ENCODE measurements around the gene MAP4.
A peak's percentile ranks its signal among the peaks of the same experiment; 100 is the strongest.

MAP4 gene

GRCh38 chr3:47851888-47852603 is 164.2 kb downstream of the MAP4 start:
- H4K20me1 ChIP-seq (ENCODE audit: control insufficient read depth, insufficient read depth, low read depth, low read length) = 0 out of 2 replicates have a peak, but pooled peaks cover 6% of the 10 kb centered on the region
- no peak overlapping the region for H3K4me2 ChIP-seq (ENCODE audit: low read length)
- H3K9me2 ChIP-seq (replicated peaks; ENCODE audit: control insufficient read depth, low read length) = no peaks in the 10 kb centered on the region
- H3K9me3 ChIP-seq (ENCODE audit: control insufficient read depth, insufficient read depth, low read length) = no peaks in the 10 kb centered on the region
- no peaks in the 10 kb centered on the region for H3K4me1 ChIP-seq (ENCODE audit: control insufficient read depth, low read length)
- no peaks in the 10 kb centered on the region for H3K27me3 ChIP-seq (ENCODE audit: control insufficient read depth, low read length)
- H3K36me3 ChIP-seq (ENCODE audit: control insufficient read depth, low read length) = peaks cover 54% of the 10 kb centered on the region
- peaks cover 5% of the 10 kb centered on the region; the same call in 1 of the 2 replicates for H3F3A ChIP-seq (ENCODE audit: control insufficient read depth, insufficient read depth)
- H3K4me3 ChIP-seq (ENCODE audit: low read length) = no peak overlapping the region
- H3K27ac ChIP-seq (ENCODE audit: low read depth, low read length) = no peak overlapping the region
- no peaks in the 10 kb centered on the region for H3K79me2 ChIP-seq (ENCODE audit: control insufficient read depth, low read length)
- TF ChIP-seq, protein P1, sequence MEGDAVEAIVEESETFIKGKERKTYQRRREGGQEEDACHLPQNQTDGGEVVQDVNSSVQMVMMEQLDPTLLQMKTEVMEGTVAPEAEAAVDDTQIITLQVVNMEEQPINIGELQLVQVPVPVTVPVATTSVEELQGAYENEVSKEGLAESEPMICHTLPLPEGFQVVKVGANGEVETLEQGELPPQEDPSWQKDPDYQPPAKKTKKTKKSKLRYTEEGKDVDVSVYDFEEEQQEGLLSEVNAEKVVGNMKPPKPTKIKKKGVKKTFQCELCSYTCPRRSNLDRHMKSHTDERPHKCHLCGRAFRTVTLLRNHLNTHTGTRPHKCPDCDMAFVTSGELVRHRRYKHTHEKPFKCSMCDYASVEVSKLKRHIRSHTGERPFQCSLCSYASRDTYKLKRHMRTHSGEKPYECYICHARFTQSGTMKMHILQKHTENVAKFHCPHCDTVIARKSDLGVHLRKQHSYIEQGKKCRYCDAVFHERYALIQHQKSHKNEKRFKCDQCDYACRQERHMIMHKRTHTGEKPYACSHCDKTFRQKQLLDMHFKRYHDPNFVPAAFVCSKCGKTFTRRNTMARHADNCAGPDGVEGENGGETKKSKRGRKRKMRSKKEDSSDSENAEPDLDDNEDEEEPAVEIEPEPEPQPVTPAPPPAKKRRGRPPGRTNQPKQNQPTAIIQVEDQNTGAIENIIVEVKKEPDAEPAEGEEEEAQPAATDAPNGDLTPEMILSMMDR (IDR thresholded peaks at IDR 0.05; ENCODE audit: low read depth, low read length, poor library complexity, severe bottlenecking) = no peak
- no peak for TF ChIP-seq EZH2phosphoT487 (IDR thresholded peaks at IDR 0.05; ENCODE audit: borderline replicate concordance, low read length)

DNA sequence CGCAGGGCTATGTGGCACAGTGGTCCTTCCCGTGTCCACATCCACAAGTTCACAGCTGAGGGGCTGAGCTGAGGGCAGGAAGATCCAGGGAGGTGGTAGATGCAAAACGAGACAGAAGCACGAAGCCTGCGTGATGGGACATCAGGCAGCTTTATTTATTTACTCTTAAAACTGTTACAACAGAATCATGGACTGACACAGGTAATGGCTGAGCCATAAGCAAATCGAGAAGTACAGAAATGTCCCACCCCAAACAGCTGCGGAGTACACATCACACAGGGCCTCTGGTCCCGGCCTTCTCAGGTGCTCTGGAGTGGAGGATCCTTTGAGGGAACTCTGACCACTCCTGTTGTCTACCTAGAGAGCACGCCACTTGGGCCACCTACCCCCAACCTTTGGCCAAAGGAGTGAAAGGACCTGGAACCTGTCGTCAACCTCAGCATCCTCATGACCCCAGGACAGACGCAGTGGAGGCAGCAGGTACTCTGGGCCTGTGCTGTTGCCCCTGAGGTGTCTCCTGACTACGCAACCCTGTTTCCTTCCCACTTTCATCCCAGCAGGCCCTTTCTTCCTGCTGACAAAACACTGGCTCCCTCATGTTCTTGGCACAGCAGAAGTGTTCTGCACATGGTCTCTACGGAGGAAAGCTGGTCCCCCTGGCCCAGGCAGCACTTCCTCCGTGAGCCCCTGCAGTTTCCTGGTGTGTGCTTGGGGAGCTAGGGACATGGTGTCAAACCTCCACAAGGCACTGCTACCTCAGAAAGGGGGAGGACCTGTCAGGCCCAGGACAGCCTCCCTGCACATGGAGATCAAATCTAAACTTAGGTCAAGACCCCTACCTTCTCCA is 165.4 kb downstream of the MAP4 start:
- no peaks in the 10 kb centered on the region for H3K79me2 ChIP-seq (ENCODE audit: control insufficient read depth, low read length)
- H3F3A ChIP-seq (ENCODE audit: control insufficient read depth, insufficient read depth) = peaks cover 5% of the 10 kb centered on the region; the same call in 1 of the 2 replicates
- H3K4me1 ChIP-seq (ENCODE audit: control insufficient read depth, low read length) = no peaks in the 10 kb centered on the region
- H3K36me3 ChIP-seq (ENCODE audit: control insufficient read depth, low read length) = peaks cover 67% of the 10 kb centered on the region
- no peak overlapping the region for H3K4me2 ChIP-seq (ENCODE audit: low read length)
- no peaks in the 10 kb centered on the region for H3K9me2 ChIP-seq (replicated peaks; ENCODE audit: control insufficient read depth, low read length)
- 0 out of 2 replicates have a peak, but pooled peaks cover 6% of the 10 kb centered on the region for H4K20me1 ChIP-seq (ENCODE audit: control insufficient read depth, insufficient read depth, low read depth, low read length)
- no peaks in the 10 kb centered on the region for H3K27me3 ChIP-seq (ENCODE audit: control insufficient read depth, low read length)
- no peak overlapping the region for H3K4me3 ChIP-seq (ENCODE audit: low read length)
- TF ChIP-seq, protein P1 (IDR thresholded peaks at IDR 0.05; ENCODE audit: low read depth, low read length, poor library complexity, severe bottlenecking) = no peak
- no peak for TF ChIP-seq EZH2phosphoT487 (IDR thresholded peaks at IDR 0.05; ENCODE audit: borderline replicate concordance, low read length)
- H3K9me3 ChIP-seq (ENCODE audit: control insufficient read depth, insufficient read depth, low read length) = no peaks in the 10 kb centered on the region
- no peak overlapping the region for H3K27ac ChIP-seq (ENCODE audit: low read depth, low read length)

DNA sequence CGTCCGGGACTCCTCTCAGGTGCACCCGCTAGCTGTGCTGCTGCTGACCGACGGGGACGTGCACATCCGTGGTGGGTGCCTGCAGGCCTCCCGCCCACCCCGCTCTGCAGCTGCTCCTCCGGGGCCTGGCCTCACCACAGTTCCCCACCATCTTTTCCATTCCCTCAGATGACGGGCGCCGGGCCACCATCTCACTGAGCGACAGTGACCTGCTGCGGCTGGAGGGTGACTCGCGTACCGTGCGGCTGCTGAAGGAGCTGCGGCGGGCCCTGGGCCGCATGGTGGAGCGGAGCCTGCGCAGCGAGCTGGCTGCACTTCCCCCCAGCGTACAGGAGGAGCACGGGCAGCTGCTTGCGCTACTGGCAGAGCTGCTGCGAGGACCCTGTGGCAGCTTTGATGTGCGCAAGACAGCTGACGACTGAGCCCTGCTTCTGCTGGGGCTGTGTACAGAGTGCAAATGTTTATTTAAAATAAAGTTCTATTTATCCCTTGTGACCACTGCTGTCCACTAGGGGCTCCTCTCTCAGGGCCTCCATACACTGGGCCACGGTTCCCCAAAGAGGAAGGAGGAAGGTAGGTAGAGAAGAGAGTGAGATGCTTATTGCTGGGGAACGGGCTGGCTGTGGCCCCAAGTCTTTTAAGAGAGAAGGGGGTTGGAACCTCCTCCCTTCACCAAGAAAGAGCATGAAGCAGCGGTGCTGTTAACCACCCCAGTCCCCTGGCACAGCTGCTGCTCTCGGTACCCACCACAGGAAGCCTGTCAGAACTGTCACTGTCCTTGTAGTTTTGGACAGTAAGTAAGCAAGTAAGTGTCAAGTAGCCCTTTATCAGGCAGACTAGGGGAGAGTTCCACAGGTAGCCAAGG is 166.3 kb downstream of the MAP4 start:
- Histone ChIP-seq H3K4me2 (ENCODE audit: low read length) (no peak overlapping the region), H3K9me3 (ENCODE audit: control insufficient read depth, insufficient read depth, low read length) (no peaks in the 10 kb centered on the region), H3K27ac (ENCODE audit: low read depth, low read length) (no peak overlapping the region), H3K36me3 (ENCODE audit: control insufficient read depth, low read length) (peaks cover 75% of the 10 kb centered on the region), H3K79me2 (ENCODE audit: control insufficient read depth, low read length) (no peaks in the 10 kb centered on the region), H3F3A (ENCODE audit: control insufficient read depth, insufficient read depth) (peaks cover 5% of the 10 kb centered on the region; the same call in 1 of the 2 replicates), H3K4me1 (ENCODE audit: control insufficient read depth, low read length) (no peaks in the 10 kb centered on the region), H3K27me3 (ENCODE audit: control insufficient read depth, low read length) (no peaks in the 10 kb centered on the region), H3K4me3 (ENCODE audit: low read length) (no peak overlapping the region), H4K20me1 (ENCODE audit: control insufficient read depth, insufficient read depth, low read depth, low read length) (no peaks in the 10 kb centered on the region), H3K9me2 (replicated peaks; ENCODE audit: control insufficient read depth, low read length) (no peaks in the 10 kb centered on the region)
- no peak for TF ChIP-seq EZH2phosphoT487 (IDR thresholded peaks at IDR 0.05; ENCODE audit: borderline replicate concordance, low read length)
- TF ChIP-seq, protein P1 (IDR thresholded peaks at IDR 0.05; ENCODE audit: low read depth, low read length, poor library complexity, severe bottlenecking) = peak; percentile 31
